ENCODE results near the gene TMSB10.
"Not testable (repeated sequence)": the region's sequence is repeated elsewhere in the genome, so short reads cannot be mapped to it uniquely, and the experiment has no call there.

Gene TMSB10

GRCh38 chr2:84904151-84904550 is 1.3 kb upstream of the TMSB10 start:
- no peak for DNase-seq (ENCODE audit: low read depth, low spot score)

- DNase-seq (ENCODE audit: low read depth, low spot score) = peak; percentile 70
These were observed 710 bp upstream of the TMSB10 start for GRCh38 chr2:84904717-84905174.

GRCh38 chr2:84906108-84906899 is 848 bp downstream of the TMSB10 start:
- peak; percentile 49 for DNase-seq (ENCODE audit: low read depth, low spot score)

- peak; percentile 80 for DNase-seq (ENCODE audit: low read depth, low spot score)
These were observed 1.7 kb downstream of the TMSB10 start for GRCh38 chr2:84906900-84907714.

- no peak for DNase-seq (ENCODE audit: low read depth, low spot score)
These were observed 3.7 kb downstream of the TMSB10 start for GRCh38 chr2:84908948-84909713.

GRCh38 chr2:84911135-84911678 is 5.8 kb downstream of the TMSB10 start:
- DNase-seq (ENCODE audit: low read depth, low spot score) = no peak

- DNase-seq (ENCODE audit: low read depth, low spot score) = no peak
These were observed 7.5 kb downstream of the TMSB10 start for GRCh38 chr2:84912984-84913383.

- DNase-seq (ENCODE audit: low read depth, low spot score) = no peak
These were observed 8.9 kb downstream of the TMSB10 start for GRCh38 chr2:84914334-84914733.

- not testable (repeated sequence) for DNase-seq (ENCODE audit: low read depth, low spot score)
These were observed 10.2 kb downstream of the TMSB10 start for GRCh38 chr2:84915675-84916074.

GRCh38 chr2:84917821-84918220 is 12.4 kb downstream of the TMSB10 start:
- not testable (repeated sequence) for DNase-seq (ENCODE audit: low read depth, low spot score)

GRCh38 chr2:84918430-84918829 is 13.0 kb downstream of the TMSB10 start:
- DNase-seq (ENCODE audit: low read depth, low spot score) = no peak

- peak; percentile 91 for DNase-seq (ENCODE audit: low read depth, low spot score)
These were observed 14.6 kb downstream of the TMSB10 start for GRCh38 chr2:84919885-84920580.

- DNase-seq (ENCODE audit: low read depth, low spot score) = no peak
These were observed 17.6 kb downstream of the TMSB10 start for GRCh38 chr2:84923009-84923408.

GRCh38 chr2:84924173-84925106 is 19.0 kb downstream of the TMSB10 start:
- peak; percentile 39 for DNase-seq (ENCODE audit: low read depth, low spot score)

GRCh38 chr2:84925336-84925723 is 19.9 kb downstream of the TMSB10 start:
- DNase-seq (ENCODE audit: low read depth, low spot score) = no peak

GRCh38 chr2:84925724-84926376 is 20.4 kb downstream of the TMSB10 start:
- DNase-seq (ENCODE audit: low read depth, low spot score) = peak; percentile 96

- no peak for DNase-seq (ENCODE audit: low read depth, low spot score)
These were observed 21.8 kb downstream of the TMSB10 start for GRCh38 chr2:84927275-84927627.

GRCh38 chr2:84931384-84931821 is 25.9 kb downstream of the TMSB10 start:
- no peak for DNase-seq (ENCODE audit: low read depth, low spot score)

GRCh38 chr2:84938194-84938879 is 32.9 kb downstream of the TMSB10 start:
- no peak for DNase-seq (ENCODE audit: low read depth, low spot score)

All from astrocyte of the hippocampus (primary cell).